ENCODE results near the gene EWSR1.

DNA sequence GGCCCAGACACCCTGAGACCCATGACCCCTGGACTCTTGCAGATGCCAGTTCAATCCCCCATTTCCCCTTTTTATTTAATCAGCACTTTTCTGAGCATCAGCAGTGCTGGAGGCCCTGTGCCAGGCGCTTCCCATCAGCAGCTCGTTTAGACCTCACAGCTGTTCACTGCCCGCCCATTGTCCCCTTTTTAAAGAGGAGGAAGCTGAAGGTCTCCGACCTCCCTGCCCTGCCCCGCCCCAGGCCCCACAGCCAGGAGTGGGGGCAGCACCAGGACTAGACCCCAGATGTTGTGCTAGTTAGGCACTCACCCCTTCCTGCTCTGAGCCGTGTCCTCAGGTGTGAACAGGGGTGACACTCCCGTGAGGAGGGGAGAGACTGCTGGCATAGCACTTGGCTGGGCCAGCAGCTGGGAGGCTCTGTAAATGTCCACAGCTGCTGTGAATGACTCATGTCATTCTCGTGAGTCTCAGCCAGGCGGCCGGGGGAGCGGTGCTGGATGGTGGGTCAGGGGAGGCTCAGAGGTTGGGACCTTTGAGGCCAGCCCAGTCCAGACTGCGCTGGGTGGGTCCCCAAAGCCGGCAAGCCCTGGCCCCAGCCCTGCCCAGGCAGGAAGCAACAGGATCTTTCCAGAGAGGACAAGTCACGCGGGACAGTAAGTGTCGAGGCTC, 42.5 kb upstream of the EWSR1 start:
- no peak for TF ChIP-seq ZIC2 (tag by site-specific recombination; IDR thresholded peaks at IDR 0.05)
- TF ChIP-seq CTCF (tag by site-specific recombination; IDR thresholded peaks at IDR 0.05): no peak
- no peak for TF ChIP-seq SCRT1 (tag by site-specific recombination; IDR thresholded peaks at IDR 0.05; ENCODE audit: borderline replicate concordance)
- TF ChIP-seq BCL11A (tag by site-specific recombination; IDR thresholded peaks at IDR 0.05; ENCODE audit: low read depth): no peak
- TF ChIP-seq ZNF792 (tag by site-specific recombination; IDR thresholded peaks at IDR 0.05): no peak

Data from HEK293 (cell line).